ENCODE measurements around the gene CCDC148.
A peak's percentile ranks its signal among the peaks of the same experiment; 100 is the strongest.
"Not testable (repeated sequence)": the region's sequence is repeated elsewhere in the genome, so short reads cannot be mapped to it uniquely, and the experiment has no call there.

CCDC148 gene

DNA sequence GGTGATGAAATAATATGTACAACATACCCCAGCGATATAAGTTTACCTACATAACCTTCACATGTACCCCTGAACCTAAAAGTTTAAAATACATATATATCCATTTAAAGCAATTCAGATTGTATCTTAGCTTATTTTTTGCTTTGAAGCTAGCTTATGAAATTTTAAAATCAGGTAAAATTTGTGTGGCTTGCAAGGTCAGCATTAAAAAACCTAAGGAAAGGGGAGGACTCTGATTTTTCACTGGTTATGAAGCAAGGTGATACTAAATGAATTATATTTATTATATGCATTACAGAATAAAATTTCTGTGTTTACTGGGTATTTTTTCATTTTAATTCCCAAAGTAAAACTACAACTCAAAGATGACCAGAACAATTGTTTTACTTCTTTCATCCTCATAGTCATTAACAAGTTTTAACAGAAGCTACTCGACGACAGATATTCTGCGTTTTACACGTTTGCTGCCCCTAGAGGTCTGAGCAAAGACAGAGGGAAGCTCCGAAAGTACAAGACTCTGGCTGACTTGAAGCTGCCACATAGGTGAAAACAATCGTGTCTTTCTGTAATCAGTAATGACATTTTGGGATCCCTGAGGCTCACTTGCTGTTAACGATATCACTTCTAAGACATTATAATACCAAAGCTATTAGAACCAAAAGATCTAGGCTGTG lies 17.3 kb upstream of the CCDC148 start:
- Mint-ChIP-seq H3K9me3 (no peaks in the 10 kb centered on the region), H3K27ac (no peak overlapping the region)

GRCh38 chr2:158473300-158473699 lies 16.7 kb upstream of the CCDC148 start:
- ATAC-seq (replicated peaks); DNase-seq; H3K27me3 Mint-ChIP-seq; H3K4me3 Mint-ChIP-seq; H3K27ac Mint-ChIP-seq; H3K9me3 Mint-ChIP-seq; H3K4me1 Mint-ChIP-seq (ENCODE audit: low read depth in 2 of 2); H3K36me3 Mint-ChIP-seq (ENCODE audit: insufficient read depth): not testable (repeated sequence)

More for the DNA sequence above, 17.3 kb upstream of the CCDC148 start:
- H3K4me1 Mint-ChIP-seq (ENCODE audit: low read depth in 2 of 2): peaks cover 8 to 9% of the 10 kb centered on the region in 2 donors
- DNase-seq (no peak), ATAC-seq (replicated peaks) (no peak)
- H3K36me3 Mint-ChIP-seq (ENCODE audit: insufficient read depth): no peaks in the 10 kb centered on the region
- no peaks in the 10 kb centered on the region for H3K27me3 Mint-ChIP-seq
- no peak overlapping the region for H3K4me3 Mint-ChIP-seq

- not testable (repeated sequence) for H3K27ac Mint-ChIP-seq; H3K9me3 Mint-ChIP-seq; H3K27me3 Mint-ChIP-seq; H3K4me1 Mint-ChIP-seq (ENCODE audit: low read depth in 2 of 2); ATAC-seq (replicated peaks); H3K36me3 Mint-ChIP-seq (ENCODE audit: insufficient read depth); DNase-seq; H3K4me3 Mint-ChIP-seq
Observed at GRCh38 chr2:158472829-158473228, 16.3 kb upstream of the CCDC148 start.

- H3K9me3 Mint-ChIP-seq: no peaks in the 10 kb centered on the region
- peaks cover 0 to 1% of the 10 kb centered on the region in 2 donors for H3K4me1 Mint-ChIP-seq (ENCODE audit: low read depth in 2 of 2)
- no peaks in the 10 kb centered on the region for H3K27me3 Mint-ChIP-seq
- no peak overlapping the region for H3K27ac Mint-ChIP-seq
- H3K4me3 Mint-ChIP-seq: no peak overlapping the region
- H3K36me3 Mint-ChIP-seq (ENCODE audit: insufficient read depth): peaks cover 2% of the 10 kb centered on the region
- ATAC-seq (replicated peaks) (no peak), DNase-seq (no peak)
Observed at GRCh38 chr2:158467248-158467647, 10.7 kb upstream of the CCDC148 start.

GRCh38 chr2:158464426-158465281 lies 8.1 kb upstream of the CCDC148 start:
- peaks cover 3 to 4% of the 10 kb centered on the region in 2 donors for H3K4me1 Mint-ChIP-seq (ENCODE audit: low read depth in 2 of 2)
- H3K27me3 Mint-ChIP-seq: no peaks in the 10 kb centered on the region
- no peak overlapping the region for H3K4me3 Mint-ChIP-seq
- ATAC-seq (replicated peaks): peak; percentile 73
- no peak for DNase-seq
- no peaks in the 10 kb centered on the region for H3K9me3 Mint-ChIP-seq
- no peak overlapping the region for H3K27ac Mint-ChIP-seq
- H3K36me3 Mint-ChIP-seq (ENCODE audit: insufficient read depth): peaks cover 2% of the 10 kb centered on the region

DNA sequence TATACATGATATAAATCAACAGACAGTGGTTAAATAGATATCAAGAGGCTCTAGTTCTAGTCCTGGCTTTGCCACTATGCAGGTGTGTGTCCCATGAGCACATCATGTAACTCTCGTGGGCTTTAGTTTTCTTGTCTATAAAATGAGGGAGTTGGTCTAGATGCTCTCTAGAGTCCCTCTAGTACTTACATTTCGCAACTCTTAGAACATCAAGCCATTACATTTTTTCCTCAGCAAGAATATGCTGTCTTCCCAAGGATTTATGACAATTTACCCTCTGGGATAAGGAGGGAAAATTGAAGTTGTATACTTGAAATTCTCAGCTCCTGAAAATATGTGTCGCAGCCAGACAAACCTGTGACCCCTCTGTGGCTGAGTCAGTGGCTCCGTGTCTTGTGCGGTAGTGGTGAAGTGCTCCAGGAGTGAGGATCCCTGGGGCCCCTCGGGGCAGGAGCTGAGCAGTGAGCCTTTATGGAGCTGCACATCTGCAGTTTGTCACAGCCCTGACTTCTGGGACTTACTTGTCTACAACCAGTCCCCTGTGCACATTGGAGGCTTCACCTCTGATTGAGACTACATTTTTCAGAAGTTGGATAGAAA lies 7.0 kb upstream of the CCDC148 start:
- Mint-ChIP-seq H3K4me3 (no peak overlapping the region), H3K27ac (no peak overlapping the region), H3K4me1 (ENCODE audit: low read depth in 2 of 2) (peaks cover 4 to 6% of the 10 kb centered on the region in 2 donors), H3K27me3 (no peaks in the 10 kb centered on the region), H3K9me3 (no peaks in the 10 kb centered on the region), H3K36me3 (ENCODE audit: insufficient read depth) (peaks cover 2% of the 10 kb centered on the region)
- DNase-seq: no peak
- no peak for ATAC-seq (replicated peaks)

DNA sequence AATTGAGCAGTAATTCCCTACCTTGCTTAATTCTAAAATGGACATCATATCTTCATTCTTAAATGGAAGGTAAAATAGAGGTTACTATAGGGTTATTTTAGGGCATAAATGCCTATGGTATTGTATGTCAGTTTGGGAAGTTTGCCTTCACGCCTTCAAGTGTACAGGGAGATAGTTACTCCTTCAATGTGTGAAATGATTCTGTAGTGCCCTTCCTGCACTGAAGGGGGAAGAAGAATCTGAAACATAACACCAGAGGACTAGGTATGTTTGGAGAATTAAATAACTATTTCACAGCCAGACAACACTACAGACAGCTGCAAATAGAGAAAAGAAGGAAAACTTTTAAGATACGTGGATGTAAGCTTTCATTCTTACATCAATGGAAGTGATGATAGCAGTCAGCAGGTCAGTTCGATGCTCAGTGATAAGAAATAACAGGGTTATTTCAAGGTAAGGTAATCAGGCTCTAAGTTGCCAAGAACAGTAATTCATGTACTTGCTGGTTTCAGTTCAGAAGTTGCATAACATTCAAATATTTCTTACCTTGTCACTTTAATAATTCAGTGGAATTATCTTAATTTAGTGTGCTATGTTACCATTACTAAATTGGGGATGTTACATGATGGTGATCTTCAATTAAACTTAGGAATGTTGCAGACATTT lies 4.2 kb upstream of the CCDC148 start:
- H3K27me3 Mint-ChIP-seq: no peaks in the 10 kb centered on the region
- H3K27ac Mint-ChIP-seq: no peak overlapping the region
- H3K9me3 Mint-ChIP-seq: no peaks in the 10 kb centered on the region
- no peak for ATAC-seq (replicated peaks)
- H3K36me3 Mint-ChIP-seq (ENCODE audit: insufficient read depth): peaks cover 15% of the 10 kb centered on the region
- H3K4me3 Mint-ChIP-seq: no peak overlapping the region
- H3K4me1 Mint-ChIP-seq (ENCODE audit: low read depth in 2 of 2): peaks cover 17 to 20% of the 10 kb centered on the region in 2 donors
- no peak for DNase-seq

GRCh38 chr2:158459161-158460003 lies 2.8 kb upstream of the CCDC148 start:
- ATAC-seq (replicated peaks) (no peak), DNase-seq (no peak)
- Mint-ChIP-seq H3K27ac (no peak overlapping the region), H3K36me3 (ENCODE audit: insufficient read depth) (peaks cover 15% of the 10 kb centered on the region), H3K4me1 (ENCODE audit: low read depth in 2 of 2) (peaks cover 17 to 21% of the 10 kb centered on the region in 2 donors), H3K9me3 (no peaks in the 10 kb centered on the region), H3K27me3 (no peaks in the 10 kb centered on the region), H3K4me3 (peak overlapping the region in 1 of 2 donors; percentile 92)

DNA sequence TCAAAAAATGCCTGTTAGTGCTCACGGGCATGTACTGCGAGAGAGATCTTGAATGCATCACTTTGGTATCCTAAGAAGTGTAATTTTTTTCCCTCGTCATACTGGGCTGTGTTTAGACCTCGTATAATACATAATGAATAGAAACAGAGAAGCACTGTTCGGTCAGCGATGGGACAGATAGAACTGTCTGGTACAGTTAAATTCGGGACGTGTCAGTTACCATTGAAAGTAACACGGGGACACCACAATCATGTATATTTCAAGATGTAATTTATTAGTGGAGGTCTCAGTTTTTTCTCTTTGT lies 2.0 kb upstream of the CCDC148 start:
- Mint-ChIP-seq H3K4me1 (ENCODE audit: low read depth in 2 of 2) (peaks cover 17 to 21% of the 10 kb centered on the region in 2 donors), H3K27me3 (no peaks in the 10 kb centered on the region), H3K27ac (peak overlapping the region; percentile 84 to 94), H3K4me3 (peak overlapping the region; percentile 92), H3K9me3 (no peaks in the 10 kb centered on the region), H3K36me3 (ENCODE audit: insufficient read depth) (peaks cover 13% of the 10 kb centered on the region)
- no peak for DNase-seq
- no peak for ATAC-seq (replicated peaks)

DNA sequence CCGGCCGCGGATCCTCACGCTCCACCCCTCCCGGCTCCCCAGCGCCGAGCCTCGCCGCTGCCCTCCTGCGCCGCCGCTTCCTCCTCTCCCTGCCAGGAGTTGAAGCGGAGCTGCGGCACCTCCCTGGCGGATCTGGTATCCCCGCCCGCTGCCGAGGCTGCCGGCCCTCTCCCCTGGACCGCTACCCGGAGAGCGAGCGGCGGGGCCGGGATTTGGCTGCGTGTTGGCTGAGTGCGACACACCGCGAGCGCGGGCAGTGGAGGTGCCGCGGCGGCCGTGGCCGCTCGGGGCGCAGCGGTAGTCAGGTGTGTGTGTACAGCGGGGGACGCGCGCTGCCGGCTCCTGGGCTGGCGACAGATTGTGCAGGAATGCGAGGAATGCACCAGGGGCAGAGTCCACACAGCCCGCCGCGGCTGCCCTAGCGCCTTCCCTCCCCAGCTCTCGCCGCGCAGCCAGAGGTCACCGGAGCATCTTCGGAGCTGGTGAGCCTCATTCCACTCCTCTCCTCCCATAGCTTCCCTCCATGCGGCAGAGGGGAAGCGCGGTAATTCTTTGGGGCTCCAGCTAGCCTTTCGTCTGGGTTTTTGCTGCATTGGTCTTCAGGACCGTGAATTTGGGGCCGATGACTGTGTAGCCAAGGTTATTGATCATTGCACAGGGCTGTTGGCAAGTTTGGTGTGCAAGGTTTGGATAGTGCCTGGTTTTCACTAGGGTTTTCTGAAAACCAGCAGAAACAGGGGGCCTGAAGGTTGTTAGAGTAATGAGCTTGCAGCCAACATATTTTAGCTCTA lies 1.5 kb upstream of the CCDC148 start:
- DNase-seq (peak; percentile 43 to 50 (median 48)), ATAC-seq (replicated peaks) (peak; percentile 50)
- Mint-ChIP-seq H3K27ac (peak overlapping the region; percentile 84 to 94), H3K27me3 (no peaks in the 10 kb centered on the region), H3K9me3 (no peaks in the 10 kb centered on the region), H3K4me1 (ENCODE audit: low read depth in 2 of 2) (peaks cover 17 to 21% of the 10 kb centered on the region in 2 donors), H3K36me3 (ENCODE audit: insufficient read depth) (peaks cover 13% of the 10 kb centered on the region), H3K4me3 (peak overlapping the region; percentile 92)

DNA sequence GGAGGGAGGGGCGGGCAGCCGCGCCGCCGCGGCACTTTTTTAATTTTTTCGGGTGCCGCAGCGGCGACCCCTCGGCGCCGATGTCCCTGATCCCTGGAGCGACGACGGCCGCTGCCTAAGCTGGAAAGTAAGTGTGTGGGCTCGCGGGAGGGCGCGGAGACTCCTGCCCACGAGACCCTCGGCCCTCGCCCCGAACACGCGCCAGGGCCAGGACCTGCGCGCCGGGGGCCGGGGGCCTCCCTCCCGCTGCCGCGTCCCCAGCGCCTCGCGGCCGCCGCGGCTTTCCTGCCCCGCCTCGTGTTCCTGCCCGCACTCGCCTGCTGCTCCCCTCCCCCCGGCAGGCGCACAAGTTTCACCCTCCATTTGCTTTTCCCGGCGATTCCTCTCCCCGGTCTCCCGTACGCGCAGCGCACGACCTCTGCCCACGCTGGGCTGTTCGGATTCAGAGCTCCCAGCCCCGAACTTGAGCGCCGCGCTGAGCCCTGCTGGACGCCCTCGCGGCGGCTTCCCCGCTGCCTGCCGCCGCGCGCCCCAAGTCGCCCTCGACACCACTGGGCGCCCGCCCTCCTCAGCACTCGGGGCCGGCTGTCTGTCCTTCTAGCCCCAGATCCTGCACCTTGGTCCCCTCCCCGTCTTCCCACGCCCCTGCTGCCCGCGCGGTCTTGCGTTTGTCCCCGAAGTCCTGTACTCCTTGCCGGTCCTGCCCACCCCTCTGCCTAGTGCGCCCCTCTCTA lies 706 bp upstream of the CCDC148 start:
- ATAC-seq (replicated peaks) (peak; percentile 30), DNase-seq (peak; percentile 26 to 50 (median 32))
- H3K4me3 Mint-ChIP-seq: peak overlapping the region; percentile 92
- H3K9me3 Mint-ChIP-seq: no peaks in the 10 kb centered on the region
- peaks cover 17 to 21% of the 10 kb centered on the region in 2 donors for H3K4me1 Mint-ChIP-seq (ENCODE audit: low read depth in 2 of 2)
- H3K36me3 Mint-ChIP-seq (ENCODE audit: insufficient read depth): peaks cover 13% of the 10 kb centered on the region
- no peaks in the 10 kb centered on the region for H3K27me3 Mint-ChIP-seq
- peak overlapping the region; percentile 84 to 94 for H3K27ac Mint-ChIP-seq

- no peaks in the 10 kb centered on the region for H3K36me3 Mint-ChIP-seq (ENCODE audit: insufficient read depth)
- H3K9me3 Mint-ChIP-seq: no peaks in the 10 kb centered on the region
- ATAC-seq (replicated peaks) (no peak), DNase-seq (no peak)
- no peaks in the 10 kb centered on the region for H3K4me1 Mint-ChIP-seq (ENCODE audit: low read depth in 2 of 2)
- no peak overlapping the region for H3K4me3 Mint-ChIP-seq
- H3K27ac Mint-ChIP-seq: no peak overlapping the region
- H3K27me3 Mint-ChIP-seq: no peaks in the 10 kb centered on the region
Observed at GRCh38 chr2:158443606-158444005, 12.9 kb downstream of the CCDC148 start.

Measured in effector memory CD8-positive, alpha-beta T cell (primary cell).